B cell (primary cell): Measurements from ENCODE around the gene SDK1.
"Not testable (repeated sequence)": the region's sequence is repeated elsewhere in the genome, so short reads cannot be mapped to it uniquely, and the experiment has no call there.

Experiments used
- CTCF ChIP-seq: fragments of 200-600 bp; IDR thresholded peaks from one replicate; pipeline ENCODE4 v1.8.0; 2022; ENCODE audit warnings: antibody characterized with exemption, mild to moderate bottlenecking
- EZH2 ChIP-seq: IDR thresholded peaks from 2 replicates; pipeline ENCODE4 v1.6.1; 2012; ENCODE audit warnings: borderline replicate concordance, low read depth, mild to moderate bottlenecking, moderate library complexity, low read length; ENCODE audit not compliant: insufficient read depth, poor library complexity, severe bottlenecking

- not testable (repeated sequence) for TF ChIP-seq CTCF, EZH2
Observed at GRCh38 chr7:4236873-4237272, 935.8 kb downstream of the SDK1 start.
